Heart right ventricle (tissue), 16 donors: Measurements from ENCODE around the gene ATG4B. TPM values are rescaled to one million over a fixed set of nuclear protein-coding genes. Genes with fewer than 3 reads are reported as not detected.

ENCODE experiments used
- ATAC-seq, 8 donors: fragments of 200-7000 bp; cut with Tn5 transposase; one replicate each; pipeline ENCODE4 v1.9.1; 2020; ENCODE audit warnings: mild to moderate bottlenecking in 8 of 8, moderate library complexity in 8 of 8, moderate number of reproducible peaks in 1 of 8
- DNase-seq, 2 donors: peaks; one replicate each; pipeline ENCODE4 v3.0.0-alpha.2; 2020
- H3K27ac ChIP-seq, 10 donors: fragments of 200-600 bp; sonication (generic) in 2 of 10; one replicate each; pipeline versions ENCODE4 v1.5.0 to v1.8.0; 2020 to 2022; ENCODE audit warnings: mild to moderate bottlenecking in 3 of 10
- H3K27me3 ChIP-seq, 7 donors: fragments of 200-600 bp; one replicate each; pipeline ENCODE4 v1.8.0; 2021 to 2022; ENCODE audit warnings: mild to moderate bottlenecking in 2 of 7
- H3K36me3 ChIP-seq, 9 donors: fragments of 200-600 bp; sonication (generic) in 1 of 9; one replicate each; pipeline versions ENCODE4 v1.5.0 to v1.8.0; 2020 to 2022; ENCODE audit warnings: mild to moderate bottlenecking in 2 of 9
- H3K4me1 ChIP-seq, 9 donors: fragments of 200-600 bp; sonication (generic) in 1 of 9; one replicate each; pipeline versions ENCODE4 v1.5.0 to v1.8.0; 2020 to 2022; ENCODE audit warnings: mild to moderate bottlenecking in 4 of 9
- H3K4me3 ChIP-seq, 10 donors: fragments of 200-600 bp; sonication (generic) in 2 of 10; one replicate each; pipeline versions ENCODE4 v1.5.0 to v1.8.0; 2020 to 2022; ENCODE audit warnings: mild to moderate bottlenecking in 7 of 10, moderate library complexity in 2 of 10
- H3K9me3 ChIP-seq, 11 donors: fragments of 200-600 bp in 10 of 11; sonication (generic) in 2 of 11; one replicate each; pipeline versions ENCODE4 v1.5.0 to v1.8.0; 2013 to 2022; ENCODE audit warnings: mild to moderate bottlenecking in 2 of 11, control low read depth in 1 of 11, moderate library complexity in 1 of 11
- WGBS, 2 donors: extraction: QIAGEN DNeasy Blood & Tissue Kit; methylation state at CpG; one replicate each; pipeline ENCODE4 v1.1.7; 2013; ENCODE audit warnings: inconsistent platforms in 1 of 2; 5-methylcytosine and 5-hydroxymethylcytosine counted together
- intact Hi-C, 10 donors: fragments of 100-400 bp; cut with DNase I; formaldehyde crosslinking; loops; one replicate each; pipeline versions ENCODE4 v1.11.1 to v1.14.2; 2022
- polyA plus RNA-seq, 2 donors: library from polyadenylated mRNA; stranded (reverse); fragments of 200-250 nt; gene quantifications; one replicate each; pipeline ENCODE4 v1.2.3, GENCODE V29; 2013
- total RNA-seq, 10 donors: library from RNA; stranded (reverse); fragmentation: NEBNext Ultra II Directional in 3 of 10; extraction: Animal tissue kit (Norgen Biotek cat#: 25700) in 3 of 10; gene quantifications; one replicate each; pipeline versions ENCODE4 v1.2.1 to v1.2.4, GENCODE V29; 2021 to 2023
- TF ChIP-seq, protein P1 (sequence below), 9 donors: fragments of 200-600 bp; sonication (generic) in 2 of 9; IDR thresholded peaks; one replicate each; pipeline versions ENCODE4 v1.5.0 to v1.8.0; 2021 to 2022; ENCODE audit warnings: antibody characterized with exemption in 9 of 9, mild to moderate bottlenecking in 5 of 9, moderate library complexity in 1 of 9
- donor health status: Arrhythmogenic right ventricular cardiomyopathy.
- donor health status: ischemic (EF 13 %, LVEDD 7.1; RV severe dilation, severe dysfunction).
- donor health status: healthy with polysubstance abuse.
- donor health status: DM: no; HTN: yes; CAD: no.
- donor health status: DM: no; HTN: no; CAD: no.
- donor health status: ischemic (EF 25% LVEDD 6.9; RV normal size, moderate dysfunction).
- donor health status: ischemic (EF 25% LVEDD 5.7; RV mildly dilated, moderate dysfunction).
- donor health status: healthy.
- donor health status: DM: yes; HTN: yes; CAD: no.
- donor health status: Ischemic cardiomyopathy.
- donor health status: ischemic (EF 35%, LVEDD 5.7; RV mildly dilated, moderate dysfunction).
- donor health status: nonischemic (EF 11% LVEDD 7.7; RV severe dilation, severe dysfunction).
- donor health status: DM: yes; HTN: yes; CAD: no.
- donor health status: PGD.
- donor health status: ischemic (EF 29% LVEDD 5.4; RV normal size, mild dysfunction).
- donor health status: nonischemic (EF 23%, LVEDD 6.1; RV moderate dilation, normal function).

Gene ATG4B
- total and polyA plus RNA-seq, 12 donors = 34.7 to 55.7 (median 42.8) TPM

DNA sequence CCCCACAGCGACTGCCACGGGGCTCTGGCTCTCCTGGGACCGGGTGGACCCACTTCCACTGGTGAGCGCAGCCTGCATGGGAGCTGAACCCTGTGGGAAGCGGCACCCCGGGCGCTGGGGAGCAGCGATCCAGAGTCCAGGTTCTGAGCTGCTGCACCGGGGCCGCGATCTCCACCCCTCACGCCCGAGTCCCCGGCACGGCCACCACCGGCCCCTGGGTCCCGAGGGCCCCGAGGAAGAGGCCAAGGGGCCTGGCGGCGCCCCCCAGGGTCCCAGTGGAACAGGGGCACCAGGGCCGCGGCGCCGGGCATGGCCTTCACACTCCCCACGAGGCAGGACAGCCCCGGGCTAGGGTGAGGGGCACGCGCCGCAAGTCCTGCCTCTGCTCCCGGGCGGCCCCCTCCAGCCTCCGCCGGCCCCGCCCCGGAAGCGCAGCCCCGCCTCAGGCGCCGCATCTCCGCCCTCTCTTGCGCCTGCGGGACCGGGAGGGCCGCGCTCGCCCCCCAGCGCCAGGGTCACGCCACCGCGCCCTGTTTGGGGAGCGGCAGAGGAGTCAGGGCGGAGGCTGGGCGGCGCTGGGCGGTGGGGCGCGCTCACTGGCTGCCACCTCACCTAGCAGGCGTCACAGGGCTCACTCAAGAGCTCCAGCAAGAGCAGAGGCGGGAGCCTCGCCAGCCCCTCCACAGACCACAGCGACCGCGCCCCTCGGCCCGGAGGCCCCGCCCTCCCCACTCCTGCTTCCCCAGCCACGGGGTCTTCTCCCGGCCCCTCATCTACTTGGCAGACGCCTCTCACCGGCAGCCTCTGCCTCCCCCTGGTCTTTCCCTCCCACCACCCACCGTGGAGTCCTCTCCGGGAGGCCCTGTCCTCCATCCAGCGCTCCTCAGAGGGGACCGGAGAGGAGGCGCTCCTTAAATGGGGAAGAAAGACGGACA lies 27.4 kb upstream of the ATG4B start:
- H3K4me3 ChIP-seq = peak overlapping the region; percentile 46 to 76 (median 64)
- peak overlapping the region; percentile 5 to 82 (median 75) for H3K27ac ChIP-seq
- TF ChIP-seq, protein P1, sequence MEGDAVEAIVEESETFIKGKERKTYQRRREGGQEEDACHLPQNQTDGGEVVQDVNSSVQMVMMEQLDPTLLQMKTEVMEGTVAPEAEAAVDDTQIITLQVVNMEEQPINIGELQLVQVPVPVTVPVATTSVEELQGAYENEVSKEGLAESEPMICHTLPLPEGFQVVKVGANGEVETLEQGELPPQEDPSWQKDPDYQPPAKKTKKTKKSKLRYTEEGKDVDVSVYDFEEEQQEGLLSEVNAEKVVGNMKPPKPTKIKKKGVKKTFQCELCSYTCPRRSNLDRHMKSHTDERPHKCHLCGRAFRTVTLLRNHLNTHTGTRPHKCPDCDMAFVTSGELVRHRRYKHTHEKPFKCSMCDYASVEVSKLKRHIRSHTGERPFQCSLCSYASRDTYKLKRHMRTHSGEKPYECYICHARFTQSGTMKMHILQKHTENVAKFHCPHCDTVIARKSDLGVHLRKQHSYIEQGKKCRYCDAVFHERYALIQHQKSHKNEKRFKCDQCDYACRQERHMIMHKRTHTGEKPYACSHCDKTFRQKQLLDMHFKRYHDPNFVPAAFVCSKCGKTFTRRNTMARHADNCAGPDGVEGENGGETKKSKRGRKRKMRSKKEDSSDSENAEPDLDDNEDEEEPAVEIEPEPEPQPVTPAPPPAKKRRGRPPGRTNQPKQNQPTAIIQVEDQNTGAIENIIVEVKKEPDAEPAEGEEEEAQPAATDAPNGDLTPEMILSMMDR (IDR thresholded peaks at IDR 0.05) = peak; percentile 59 to 83 (median 76)
- intact Hi-C loops = loop anchor here in 4 of 10 donors (5.0 to 10.0 kb wide), 3 partner anchors 103 to 255 kb away; partner anchors contain the start of genes STK25 (in 4 of the 4) and FARP2 (in 1 of the 4)
- peaks cover 0 to 28% (median 0%) of the 10 kb centered on the region in 9 donors for H3K36me3 ChIP-seq
- ATAC-seq (peak; percentile 90 to 96 (median 94)), DNase-seq (peak; percentile 77 to 87)
- no peaks in the 10 kb centered on the region for H3K9me3 ChIP-seq
- peaks cover 3 to 33% (median 20%) of the 10 kb centered on the region in 9 donors for H3K4me1 ChIP-seq
- H3K27me3 ChIP-seq = no peaks in the 10 kb centered on the region
- WGBS, 2 donors = 7% methylated on average over 64 to 76 of the region's 76 CpGs

DNA sequence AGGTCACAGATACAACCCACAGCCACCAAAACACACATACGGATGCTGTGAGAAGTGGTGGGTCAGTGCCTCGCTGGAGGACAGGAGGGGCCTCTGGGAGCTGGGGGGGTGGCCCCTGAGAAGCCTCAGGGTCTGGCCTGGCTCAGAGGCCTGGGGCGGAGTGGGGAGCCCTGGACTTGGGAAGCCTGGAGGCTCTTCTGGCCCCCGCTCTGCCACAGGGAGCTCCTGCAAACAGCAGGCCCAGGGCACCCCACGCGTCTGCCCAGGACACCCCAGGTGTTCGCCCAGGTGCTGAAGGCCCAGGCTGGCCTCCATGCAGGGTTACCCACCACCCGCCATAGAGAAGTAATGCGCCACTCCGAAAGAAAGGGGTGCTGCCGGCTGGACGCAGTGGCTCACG lies 26.4 kb upstream of the ATG4B start:
- TF ChIP-seq, protein P1 (IDR thresholded peaks at IDR 0.05) = no peak
- no peak for DNase-seq
- peaks cover 3 to 42% (median 22%) of the 10 kb centered on the region in 9 donors for H3K4me1 ChIP-seq
- no peaks in the 10 kb centered on the region for H3K9me3 ChIP-seq
- H3K27ac ChIP-seq = peak overlapping the region in 4 of 10 donors; percentile 69 to 79 (median 75)
- H3K4me3 ChIP-seq = no peak overlapping the region
- 95% methylated on average over 13 of the region's 13 CpGs for WGBS, 2 donors
- H3K36me3 ChIP-seq = peaks cover 0 to 19% (median 0%) of the 10 kb centered on the region in 9 donors
- H3K27me3 ChIP-seq = no peaks in the 10 kb centered on the region
- intact Hi-C loops = loop anchor here in 4 of 10 donors (5.0 to 10.0 kb wide), 3 partner anchors 104 to 256 kb away; partner anchors contain the start of genes STK25 (in 4 of the 4) and FARP2 (in 1 of the 4)
- peak in 1 of 8 donors; percentile 14 for ATAC-seq

DNA sequence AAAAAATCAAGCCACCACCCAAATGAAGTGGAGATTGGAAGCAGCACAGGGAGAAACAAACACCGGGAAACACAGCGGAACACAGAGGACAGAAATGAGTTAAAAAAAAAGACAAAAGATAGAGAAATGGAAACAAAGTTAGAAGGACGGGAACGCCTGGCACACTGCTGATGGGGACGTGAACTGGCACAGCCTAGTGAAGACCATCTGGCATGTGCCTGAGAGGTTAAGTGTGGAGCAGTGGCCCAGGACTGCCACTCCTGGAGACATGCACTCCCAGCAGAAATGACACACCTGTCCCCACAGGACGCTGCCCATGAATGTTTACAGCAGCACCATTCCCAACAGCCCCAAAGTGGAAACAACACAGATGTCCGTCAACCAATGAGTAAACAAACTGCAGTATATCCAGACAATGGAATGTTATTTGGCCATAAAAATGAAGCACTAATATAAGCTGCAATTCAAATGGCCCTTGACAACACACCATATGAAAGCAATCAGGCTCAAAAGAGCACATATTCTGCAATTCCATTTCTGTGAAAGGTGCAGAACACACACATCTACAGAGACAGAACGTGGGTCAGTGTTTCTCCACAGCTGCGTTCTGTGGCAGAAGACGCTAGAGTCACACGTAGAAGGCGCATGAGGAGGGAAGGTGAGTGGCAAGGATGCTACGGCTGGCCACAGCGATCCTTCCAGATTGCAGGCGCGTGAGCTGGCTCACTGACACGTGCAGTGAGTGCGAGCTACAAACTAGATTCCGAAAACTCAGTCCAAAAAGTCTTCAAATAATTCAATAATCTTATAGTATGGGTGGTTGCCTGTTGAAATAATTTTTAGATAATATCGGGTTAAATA lies 25.1 kb upstream of the ATG4B start:
- H3K9me3 ChIP-seq = no peaks in the 10 kb centered on the region
- intact Hi-C loops = loop anchor here in 4 of 10 donors (5.0 to 10.0 kb wide), 3 partner anchors 105 to 258 kb away; partner anchors contain the start of genes STK25 (in 4 of the 4) and FARP2 (in 1 of the 4)
- H3K36me3 ChIP-seq = peaks cover 0 to 9% (median 0%) of the 10 kb centered on the region in 9 donors
- no peak for DNase-seq
- TF ChIP-seq, protein P1 (IDR thresholded peaks at IDR 0.05) = no peak
- 76 to 81% methylated on average over 20 of the region's 20 CpGs for WGBS, 2 donors
- H3K4me1 ChIP-seq = peaks cover 3 to 53% (median 34%) of the 10 kb centered on the region in 9 donors
- no peaks in the 10 kb centered on the region for H3K27me3 ChIP-seq
- ATAC-seq = no peak
- peak overlapping the region in 5 of 10 donors; percentile 4 to 35 (median 22) for H3K27ac ChIP-seq
- no peak overlapping the region for H3K4me3 ChIP-seq
